K562 (cell line): ENCODE measurements around the gene SGMS1. TPM values are rescaled to one million over a fixed set of nuclear protein-coding genes. Genes with fewer than 3 reads are reported as not detected.

ENCODE experiments used
- ADNP ChIP-seq: fragments of 200-800 bp; sonication (Bioruptor generic); IDR thresholded peaks from 2 replicates; pipeline ENCODE4 v1.6.1; 2016; ENCODE audit warnings: missing genetic modification characterization, missing compliant biosample characterization
- CEBPB ChIP-seq: fragments of 450-650 bp; IDR thresholded peaks from 2 replicates; pipeline ENCODE4 v1.6.1; 2016; ENCODE audit warnings: missing genetic modification characterization, missing compliant biosample characterization
- CREBBP ChIP-seq: IDR thresholded peaks from one replicate; pipeline ENCODE4 v1.6.1; 2012; ENCODE audit warnings: low read depth, mild to moderate bottlenecking, control low read depth, inconsistent platforms, low read length
- FOS ChIP-seq: IDR thresholded peaks from 3 replicates; pipeline ENCODE4 v1.6.1; 2011; ENCODE audit not compliant: insufficient read length; ENCODE audit errors: extremely low read depth
- KHSRP ChIP-seq: fragments of 450-650 bp; IDR thresholded peaks from 2 replicates; pipeline ENCODE4 v1.6.1; 2017
- KLF6 ChIP-seq: fragments of 250-450 bp; sonication (Bioruptor Pico); IDR thresholded peaks from 2 replicates; pipeline ENCODE4 v1.4.0; 2020; ENCODE audit warnings: mild to moderate bottlenecking, moderate library complexity, borderline replicate concordance
- MAZ ChIP-seq, 2 experiments: fragments of 450-650 bp in 1 of 2; sonication (generic) in 1 of 2; formaldehyde crosslinking; IDR thresholded peaks in 1 of 2; conservative IDR thresholded peaks in 1 of 2; 2 replicates each; pipeline versions ENCODE4 v1.4.0 to v1.5.0; 2020; ENCODE audit warnings: mild to moderate bottlenecking in 1 of 2, missing genetic modification reagents in 1 of 2
- MBD2 ChIP-seq: sonication (generic); IDR thresholded peaks from 2 replicates; pipeline ENCODE4 v1.6.1; 2016; ENCODE audit warnings: low read depth, borderline replicate concordance
- MECOM ChIP-seq: fragments of 250-450 bp; sonication (Bioruptor Pico); IDR thresholded peaks from 2 replicates; pipeline ENCODE4 v1.8.0; 2022; ENCODE audit warnings: inconsistent platforms
- MEF2D ChIP-seq: conservative IDR thresholded peaks from 2 replicates; pipeline ENCODE4 v1.6.1; 2016; ENCODE audit warnings: low read depth, missing genetic modification characterization, missing compliant biosample characterization
- NCOA1 ChIP-seq: fragments of 450-650 bp; IDR thresholded peaks from 2 replicates; pipeline ENCODE4 v1.6.1; 2016; ENCODE audit warnings: low read depth
- RBM15 ChIP-seq: fragments of 200-400 bp; formaldehyde crosslinking; IDR thresholded peaks from 2 replicates; pipeline ENCODE4 v1.6.1; 2018; ENCODE audit warnings: mild to moderate bottlenecking, low read length, moderate library complexity; ENCODE audit not compliant: insufficient read depth
- RBM34 ChIP-seq: fragments of 200-400 bp; formaldehyde crosslinking; IDR thresholded peaks from 2 replicates; pipeline ENCODE4 v1.6.1; 2018; ENCODE audit warnings: low read length, borderline replicate concordance; ENCODE audit not compliant: insufficient read depth
- TBL1XR1 ChIP-seq, 2 experiments: IDR thresholded peaks; 2 replicates each; pipeline ENCODE4 v1.6.1; 2012; ENCODE audit warnings: improper control_type of control experiment in 2 of 2, low read length in 2 of 2, mild to moderate bottlenecking in 1 of 2
- U2AF1 ChIP-seq: fragments of 200-400 bp; formaldehyde crosslinking; optimal IDR thresholded peaks from 2 replicates; pipeline ENCODE3; 2017; ENCODE audit warnings: mild to moderate bottlenecking, low read depth, low read length, moderate library complexity
- ZNF197 ChIP-seq: fragments of 200-800 bp; sonication (Bioruptor generic); IDR thresholded peaks from 2 replicates; pipeline ENCODE4 v1.6.1; 2016; ENCODE audit warnings: low read depth, missing genetic modification characterization, missing compliant biosample characterization
- ZNF354B ChIP-seq: fragments of 250-450 bp; sonication (Bioruptor Pico); IDR thresholded peaks from 2 replicates; pipeline ENCODE4 v1.4.0; 2020
- ZNF436 ChIP-seq: fragments of 250-450, 450-650 bp; sonication (Bioruptor Pico); formaldehyde crosslinking; IDR thresholded peaks from 2 replicates; pipeline ENCODE4 v1.7.0; 2020; ENCODE audit warnings: mild to moderate bottlenecking
- polyA plus RNA-seq, 8 experiments: library from polyadenylated mRNA; depleted of rRNA in 4 of 8; stranded (reverse) in 5 of 8; unstranded in 3 of 8; fragments of >200 nt; fragmentation: Nextera tagmentation in 2 of 8; fragmentation: Illumina TruSeq in 1 of 8; extraction: Ambion mirVana in 2 of 8; extraction: Trizol in 1 of 8; gene quantifications; 2 replicates each; pipeline versions ENCODE4 v1.2.1 to v1.2.3, GENCODE V29; 2011 to 2014; ENCODE audit warnings: inconsistent platforms in 1 of 8, missing spikeins in 1 of 8
- total RNA-seq, 7 experiments: library from RNA; depleted of rRNA in 6 of 7; stranded (reverse); fragments of >200 nt in 6 of 7; fragmentation: Illumina TruSeq in 2 of 7; extraction: Trizol in 2 of 7; gene quantifications; 2 replicates each; pipeline versions ENCODE4 v1.2.1 to v1.2.3, GENCODE V29; 2011 to 2021; ENCODE audit warnings: low replicate concordance in 1 of 7
- TF ChIP-seq, protein P1 (sequence below), 3 experiments: IDR thresholded peaks in 2 of 3; conservative IDR thresholded peaks in 1 of 3; 2 replicates each; pipeline ENCODE4 v1.5.1; 2011 to 2012; ENCODE audit warnings: low read length in 3 of 3, mild to moderate bottlenecking in 3 of 3, control low read depth in 2 of 3, improper control_type of control experiment in 1 of 3, inconsistent platforms in 1 of 3, low read depth in 1 of 3, mixed read lengths in 1 of 3, moderate library complexity in 1 of 3; ENCODE audit not compliant: insufficient read depth in 2 of 3
- TF ChIP-seq, protein P2 (sequence below): sonication (generic); formaldehyde crosslinking; IDR thresholded peaks from 2 replicates; pipeline ENCODE4 v1.8.0; 2022; ENCODE audit warnings: mild to moderate bottlenecking, missing genetic modification reagents
- TF ChIP-seq, protein P3 (sequence below), 3 experiments: fragments of 200-800 bp in 1 of 3; sonication (Bioruptor generic) in 1 of 3; sonication (generic) in 1 of 3; formaldehyde crosslinking in 1 of 3; IDR thresholded peaks; 2 replicates each; pipeline versions ENCODE4 v1.6.1 to v1.8.0; 2016 to 2022; ENCODE audit warnings: mild to moderate bottlenecking in 2 of 3, missing compliant biosample characterization in 2 of 3, missing genetic modification characterization in 2 of 3, missing genetic modification reagents in 1 of 3
- TF ChIP-seq, protein P4 (sequence below): IDR thresholded peaks from 3 replicates; pipeline ENCODE4 v1.6.1; 2011; ENCODE audit warnings: borderline replicate concordance, mild to moderate bottlenecking, moderate library complexity; ENCODE audit not compliant: insufficient read length; ENCODE audit errors: extremely low read depth

Gene SGMS1
- total and polyA plus RNA-seq, 9 of the 15 experiments (the other 6 are each of a cell fraction or from before 2014, with no cell fraction given): 22.6 to 232 (median 82.2) TPM

DNA sequence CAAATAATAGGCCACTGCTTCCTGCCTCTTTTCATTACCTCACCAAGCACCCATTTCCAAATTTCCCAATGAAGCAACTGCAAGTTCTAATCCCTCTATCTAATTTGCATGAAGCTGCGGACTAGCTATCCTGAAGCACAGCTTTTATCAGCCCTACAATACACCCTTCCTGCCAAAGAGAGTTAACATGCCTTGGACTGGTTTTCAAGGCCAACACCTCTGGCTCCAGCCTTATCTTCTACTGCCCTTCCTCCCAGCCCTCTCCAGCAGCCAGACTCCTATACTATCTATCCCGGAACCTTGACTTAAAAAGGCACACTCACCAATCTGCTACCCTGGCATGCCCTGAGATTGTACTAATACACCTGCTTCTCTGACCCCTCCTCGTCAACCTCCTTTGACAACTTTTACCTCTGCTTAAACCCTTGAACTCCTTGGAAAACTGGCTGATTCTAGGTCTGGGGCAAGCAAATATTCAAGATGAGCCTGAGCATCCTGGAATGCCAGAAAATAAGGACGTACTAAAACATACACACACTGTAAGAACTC, 73.4 kb downstream of the SGMS1 start (continued):
- TF ChIP-seq FOS (no peak), TBL1XR1 (IDR thresholded peaks at IDR 0.05; ENCODE audit: low read length in 2 of 2) (peak; percentile 96 to 99), ADNP (tag) (peak; percentile 73), MAZ (CRISPR knock-in tag; conservative IDR thresholded peaks at IDR 0.05 in 1 of 2, IDR thresholded peaks at IDR 0.05 in 1 of 2) (peak in 1 of 2 experiments; percentile 74; a peak in 2 of 4 replicates), KHSRP (peak; percentile 96), RBM15 (no peak), ZNF197 (CRISPR knock-in tag) (peak; percentile 95), ZNF354B (CRISPR knock-in tag) (no peak), KLF6 (CRISPR knock-in tag) (no peak), RBM34 (no peak), MEF2D (tag) (peak; percentile 84), MBD2 (peak; percentile 86), ZNF436 (no peak), MECOM (CRISPR knock-in tag) (peak; percentile 74), U2AF1 (no peak), NCOA1 (peak; percentile 97), CEBPB (peak; percentile 96), CREBBP (no peak)
- TF ChIP-seq, protein P1, sequence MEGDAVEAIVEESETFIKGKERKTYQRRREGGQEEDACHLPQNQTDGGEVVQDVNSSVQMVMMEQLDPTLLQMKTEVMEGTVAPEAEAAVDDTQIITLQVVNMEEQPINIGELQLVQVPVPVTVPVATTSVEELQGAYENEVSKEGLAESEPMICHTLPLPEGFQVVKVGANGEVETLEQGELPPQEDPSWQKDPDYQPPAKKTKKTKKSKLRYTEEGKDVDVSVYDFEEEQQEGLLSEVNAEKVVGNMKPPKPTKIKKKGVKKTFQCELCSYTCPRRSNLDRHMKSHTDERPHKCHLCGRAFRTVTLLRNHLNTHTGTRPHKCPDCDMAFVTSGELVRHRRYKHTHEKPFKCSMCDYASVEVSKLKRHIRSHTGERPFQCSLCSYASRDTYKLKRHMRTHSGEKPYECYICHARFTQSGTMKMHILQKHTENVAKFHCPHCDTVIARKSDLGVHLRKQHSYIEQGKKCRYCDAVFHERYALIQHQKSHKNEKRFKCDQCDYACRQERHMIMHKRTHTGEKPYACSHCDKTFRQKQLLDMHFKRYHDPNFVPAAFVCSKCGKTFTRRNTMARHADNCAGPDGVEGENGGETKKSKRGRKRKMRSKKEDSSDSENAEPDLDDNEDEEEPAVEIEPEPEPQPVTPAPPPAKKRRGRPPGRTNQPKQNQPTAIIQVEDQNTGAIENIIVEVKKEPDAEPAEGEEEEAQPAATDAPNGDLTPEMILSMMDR (IDR thresholded peaks at IDR 0.05 in 2 of 3, conservative IDR thresholded peaks at IDR 0.05 in 1 of 3; ENCODE audit: insufficient read depth in 2 of 3, low read depth in 1 of 3, low read length in 3 of 3): no peak
- TF ChIP-seq, protein P2, sequence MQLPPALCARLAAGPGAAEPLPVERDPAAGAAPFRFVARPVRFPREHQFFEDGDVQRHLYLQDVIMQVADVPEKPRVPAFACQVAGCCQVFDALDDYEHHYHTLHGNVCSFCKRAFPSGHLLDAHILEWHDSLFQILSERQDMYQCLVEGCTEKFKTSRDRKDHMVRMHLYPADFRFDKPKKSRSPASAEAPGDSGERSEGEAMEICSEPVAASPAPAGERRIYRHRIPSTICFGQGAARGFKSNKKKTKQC (CRISPR knock-in tag): no peak
- TF ChIP-seq, protein P3, sequence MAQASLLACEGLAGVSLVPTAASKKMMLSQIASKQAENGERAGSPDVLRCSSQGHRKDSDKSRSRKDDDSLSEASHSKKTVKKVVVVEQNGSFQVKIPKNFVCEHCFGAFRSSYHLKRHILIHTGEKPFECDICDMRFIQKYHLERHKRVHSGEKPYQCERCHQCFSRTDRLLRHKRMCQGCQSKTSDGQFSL (CRISPR knock-in tag; IDR thresholded peaks at IDR 0.05): no peak
- TF ChIP-seq, protein P3 (tag; IDR thresholded peaks at IDR 0.05): no peak
- TF ChIP-seq, protein P4, sequence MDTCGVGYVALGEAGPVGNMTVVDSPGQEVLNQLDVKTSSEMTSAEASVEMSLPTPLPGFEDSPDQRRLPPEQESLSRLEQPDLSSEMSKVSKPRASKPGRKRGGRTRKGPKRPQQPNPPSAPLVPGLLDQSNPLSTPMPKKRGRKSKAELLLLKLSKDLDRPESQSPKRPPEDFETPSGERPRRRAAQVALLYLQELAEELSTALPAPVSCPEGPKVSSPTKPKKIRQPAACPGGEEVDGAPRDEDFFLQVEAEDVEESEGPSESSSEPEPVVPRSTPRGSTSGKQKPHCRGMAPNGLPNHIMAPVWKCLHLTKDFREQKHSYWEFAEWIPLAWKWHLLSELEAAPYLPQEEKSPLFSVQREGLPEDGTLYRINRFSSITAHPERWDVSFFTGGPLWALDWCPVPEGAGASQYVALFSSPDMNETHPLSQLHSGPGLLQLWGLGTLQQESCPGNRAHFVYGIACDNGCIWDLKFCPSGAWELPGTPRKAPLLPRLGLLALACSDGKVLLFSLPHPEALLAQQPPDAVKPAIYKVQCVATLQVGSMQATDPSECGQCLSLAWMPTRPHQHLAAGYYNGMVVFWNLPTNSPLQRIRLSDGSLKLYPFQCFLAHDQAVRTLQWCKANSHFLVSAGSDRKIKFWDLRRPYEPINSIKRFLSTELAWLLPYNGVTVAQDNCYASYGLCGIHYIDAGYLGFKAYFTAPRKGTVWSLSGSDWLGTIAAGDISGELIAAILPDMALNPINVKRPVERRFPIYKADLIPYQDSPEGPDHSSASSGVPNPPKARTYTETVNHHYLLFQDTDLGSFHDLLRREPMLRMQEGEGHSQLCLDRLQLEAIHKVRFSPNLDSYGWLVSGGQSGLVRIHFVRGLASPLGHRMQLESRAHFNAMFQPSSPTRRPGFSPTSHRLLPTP: no peak
